ENCODE results near the gene SALL4.
"Not testable (repeated sequence)": the region's sequence is repeated elsewhere in the genome, so short reads cannot be mapped to it uniquely, and the experiment has no call there.

The SALL4 gene

GRCh38 chr20:51802170-51802751 lies at the start of gene SALL4:
TSS of gene SALL4 (minus strand) at chr20:51802521. CDS start at chr20:51802408, 113 bp downstream.
- no peak for DNase-seq (ENCODE audit: low spot score)

GRCh38 chr20:51848346-51848745 lies 46.0 kb upstream of the SALL4 start:
- no peak for DNase-seq (ENCODE audit: low spot score)

GRCh38 chr20:51840865-51841264 lies 38.5 kb upstream of the SALL4 start:
- DNase-seq (ENCODE audit: low spot score), result no peak

- no peak for DNase-seq (ENCODE audit: low spot score)
Observed at GRCh38 chr20:51837876-51838420, 35.6 kb upstream of the SALL4 start.

- DNase-seq (ENCODE audit: low spot score), result no peak
Observed at GRCh38 chr20:51837436-51837835, 35.1 kb upstream of the SALL4 start.

- no peak for DNase-seq (ENCODE audit: low spot score)
Observed at GRCh38 chr20:51833326-51833725, 31.0 kb upstream of the SALL4 start.

- no peak for DNase-seq (ENCODE audit: low spot score)
Observed at GRCh38 chr20:51832276-51832675, 30.0 kb upstream of the SALL4 start.

- peak; percentile 39 for DNase-seq (ENCODE audit: low spot score)
Observed at GRCh38 chr20:51831866-51832265, 29.5 kb upstream of the SALL4 start.

- DNase-seq (ENCODE audit: low spot score), result no peak
Observed at GRCh38 chr20:51830538-51830937, 28.2 kb upstream of the SALL4 start.

GRCh38 chr20:51828762-51829161 lies 26.4 kb upstream of the SALL4 start:
- DNase-seq (ENCODE audit: low spot score), result no peak

- no peak for DNase-seq (ENCODE audit: low spot score)
Observed at GRCh38 chr20:51826372-51826771, 24.1 kb upstream of the SALL4 start.

- no peak for DNase-seq (ENCODE audit: low spot score)
Observed at GRCh38 chr20:51818479-51819008, 16.2 kb upstream of the SALL4 start.

GRCh38 chr20:51816856-51817255 lies 14.5 kb upstream of the SALL4 start:
- not testable (repeated sequence) for DNase-seq (ENCODE audit: low spot score)

GRCh38 chr20:51815383-51816076 lies 13.2 kb upstream of the SALL4 start:
- DNase-seq (ENCODE audit: low spot score), result no peak

GRCh38 chr20:51812861-51813260 lies 10.5 kb upstream of the SALL4 start:
- DNase-seq (ENCODE audit: low spot score), result no peak

GRCh38 chr20:51811514-51812128 lies 9.3 kb upstream of the SALL4 start:
- DNase-seq (ENCODE audit: low spot score), result no peak

- no peak for DNase-seq (ENCODE audit: low spot score)
Observed at GRCh38 chr20:51811042-51811355, 8.7 kb upstream of the SALL4 start.

- no peak for DNase-seq (ENCODE audit: low spot score)
Observed at GRCh38 chr20:51810155-51811041, 8.1 kb upstream of the SALL4 start.

GRCh38 chr20:51807720-51808250 lies 5.5 kb upstream of the SALL4 start:
- DNase-seq (ENCODE audit: low spot score), result no peak

- no peak for DNase-seq (ENCODE audit: low spot score)
Observed at GRCh38 chr20:51804754-51805153, 2.4 kb upstream of the SALL4 start.

GRCh38 chr20:51803148-51803854 lies 980 bp upstream of the SALL4 start:
- DNase-seq (ENCODE audit: low spot score), result no peak
